HG03439 (cell line): Measurements from ENCODE around the gene TPO.

Experiments used
- ATAC-seq: cut with Tn5 transposase; IDR thresholded peaks from one replicate; pipeline ENCODE4 v1.9.1; 2021; ENCODE audit warnings: mild to moderate bottlenecking, moderate library complexity; ENCODE audit not compliant: unreplicated experiment

Gene TPO

DNA sequence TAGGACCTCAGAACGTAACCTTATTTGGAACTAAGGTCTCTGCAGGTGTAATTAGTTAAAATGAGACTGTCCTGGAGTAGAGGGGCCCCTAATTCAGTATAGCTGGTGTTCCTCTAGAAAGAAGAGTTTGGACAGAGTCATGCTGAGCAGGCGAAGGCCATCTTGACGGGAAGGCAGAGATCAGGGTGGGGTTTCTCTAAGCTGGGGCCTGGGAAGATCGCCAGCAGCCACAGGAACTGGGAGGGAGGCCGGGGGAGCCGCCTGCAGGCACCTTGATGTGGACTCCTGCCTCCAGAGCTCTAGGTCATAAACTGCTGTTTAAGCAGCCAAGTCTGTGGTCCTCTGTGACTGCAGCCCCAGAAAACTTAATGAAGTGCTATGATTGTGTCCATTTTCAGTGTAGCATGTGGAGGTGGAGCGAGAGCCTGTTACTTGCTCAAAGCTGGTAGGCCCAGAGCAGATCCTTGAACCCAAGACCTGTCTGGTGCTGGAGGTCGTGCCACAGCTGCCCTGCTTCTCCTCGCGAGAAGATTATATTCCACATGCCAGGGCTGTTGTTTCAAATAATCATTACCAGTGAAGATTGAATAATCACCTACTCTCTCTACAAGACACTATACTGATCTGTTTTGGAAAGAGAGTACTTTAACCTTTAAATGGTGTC lies 105.7 kb downstream of the TPO start:
- no peak for ATAC-seq

DNA sequence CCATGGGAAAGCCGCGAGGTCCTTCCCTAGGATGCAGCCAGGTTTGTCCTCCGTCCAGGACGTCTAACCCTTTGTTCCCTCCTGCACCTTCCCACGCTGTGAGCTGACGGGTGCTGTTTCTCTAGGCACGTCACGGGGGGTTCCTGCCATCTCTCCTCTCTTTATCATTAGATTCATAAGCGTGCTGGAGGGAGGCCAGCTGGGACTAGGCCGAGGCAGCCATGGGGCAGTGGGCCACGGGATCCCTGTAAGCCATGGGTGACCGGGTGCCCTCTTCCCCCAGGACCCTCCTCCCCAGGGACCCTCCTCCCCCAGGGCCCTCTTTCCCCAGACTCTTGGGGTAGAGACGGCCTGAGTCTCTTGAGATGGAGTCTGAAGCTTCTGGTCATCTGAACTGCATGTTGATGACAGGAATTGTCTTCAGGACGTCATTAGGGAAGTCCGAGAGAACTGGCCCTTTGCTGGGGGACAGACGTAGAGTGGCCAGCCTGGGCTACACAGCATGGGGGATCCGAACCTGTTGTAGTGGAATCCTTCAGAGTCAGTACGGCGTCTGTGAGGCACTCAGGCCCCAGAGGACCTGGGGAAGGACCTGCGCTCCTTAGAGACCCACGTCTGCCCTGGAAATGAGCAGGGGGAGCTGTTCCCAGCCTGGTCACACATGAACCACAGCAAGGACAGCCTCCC lies 108.1 kb downstream of the TPO start:
- no peak for ATAC-seq

DNA sequence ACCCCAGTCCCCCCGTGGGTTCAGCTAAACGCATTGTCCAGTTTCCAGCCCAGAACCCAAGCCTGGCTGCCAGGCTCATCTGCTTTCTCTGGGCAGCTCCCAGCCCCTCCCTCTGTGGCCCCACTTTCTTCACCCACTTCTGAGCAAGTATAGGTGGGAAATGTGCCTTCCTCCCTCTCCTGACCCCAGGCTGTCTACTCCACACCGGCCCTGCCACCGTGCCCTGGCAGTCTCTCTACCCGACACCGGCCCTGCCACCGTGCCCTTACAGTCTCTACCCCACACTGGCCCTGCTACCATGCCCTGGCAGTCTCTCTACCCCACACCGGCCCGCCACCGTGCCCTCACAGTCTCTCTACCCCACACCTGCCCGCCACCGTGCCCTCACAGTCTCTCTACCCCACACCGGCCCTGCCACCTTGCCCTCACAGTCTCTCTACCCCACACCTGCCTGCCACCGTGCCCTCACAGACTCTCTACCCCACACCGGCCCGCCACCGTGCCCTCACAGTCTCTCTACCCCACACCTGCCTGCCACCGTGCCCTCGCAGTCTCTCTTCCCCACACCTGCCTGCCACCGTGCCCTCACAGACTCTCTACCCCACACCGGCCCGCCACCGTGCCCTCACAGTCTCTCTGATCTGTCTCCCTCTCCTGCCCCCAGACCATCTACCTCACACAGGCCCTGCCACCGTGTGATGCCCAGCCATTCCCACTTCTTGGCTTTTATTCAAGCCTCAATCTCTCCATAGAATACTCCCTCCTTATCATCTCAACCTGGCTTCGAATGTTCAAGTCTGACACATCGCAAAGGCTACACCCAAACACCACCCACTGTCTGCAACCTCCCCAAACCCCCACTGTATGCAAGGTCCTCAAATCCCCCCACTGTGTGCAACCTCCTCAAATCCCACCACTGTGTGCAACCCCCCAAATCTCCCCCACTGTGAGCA lies 108.9 kb downstream of the TPO start:
- no peak for ATAC-seq

DNA sequence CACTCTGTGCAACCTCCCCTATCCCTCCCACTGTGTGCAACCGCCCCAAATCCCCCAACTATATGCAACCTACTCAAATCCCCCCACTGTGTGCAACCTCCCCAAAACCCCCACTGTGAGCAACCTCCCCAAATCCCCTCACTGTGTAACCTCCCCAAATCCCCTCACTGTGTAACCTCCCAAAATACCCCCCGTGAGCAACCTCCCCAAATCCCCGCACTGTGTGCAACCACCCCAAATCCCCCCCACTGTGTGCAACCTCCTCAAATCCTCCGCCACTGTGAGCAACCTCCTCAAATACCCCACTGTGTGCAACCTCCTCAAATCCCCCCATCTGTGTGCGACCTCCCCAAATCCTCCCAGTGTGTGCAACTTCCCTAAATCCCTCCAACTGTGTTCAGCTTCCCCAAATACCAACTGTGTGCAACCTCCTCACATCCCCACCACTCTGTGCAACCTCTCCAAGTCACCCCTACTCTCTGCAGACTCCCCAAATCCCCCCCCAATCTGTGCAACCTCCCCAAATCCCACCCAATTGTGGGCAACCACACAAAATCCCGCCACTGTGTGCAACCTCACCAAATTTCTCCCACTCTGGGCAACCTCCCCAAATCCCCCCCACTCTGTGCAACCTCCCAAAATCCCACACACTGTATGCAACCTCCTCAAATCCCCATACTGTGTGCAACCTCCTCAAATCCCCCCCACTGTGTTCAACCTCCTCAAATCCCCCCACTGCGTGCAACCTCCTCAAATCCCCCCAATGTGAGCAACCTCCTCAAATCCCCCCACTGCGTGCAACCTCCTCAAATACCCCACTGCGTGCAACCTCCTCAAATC lies 114.1 kb downstream of the TPO start:
- ATAC-seq: no peak

DNA sequence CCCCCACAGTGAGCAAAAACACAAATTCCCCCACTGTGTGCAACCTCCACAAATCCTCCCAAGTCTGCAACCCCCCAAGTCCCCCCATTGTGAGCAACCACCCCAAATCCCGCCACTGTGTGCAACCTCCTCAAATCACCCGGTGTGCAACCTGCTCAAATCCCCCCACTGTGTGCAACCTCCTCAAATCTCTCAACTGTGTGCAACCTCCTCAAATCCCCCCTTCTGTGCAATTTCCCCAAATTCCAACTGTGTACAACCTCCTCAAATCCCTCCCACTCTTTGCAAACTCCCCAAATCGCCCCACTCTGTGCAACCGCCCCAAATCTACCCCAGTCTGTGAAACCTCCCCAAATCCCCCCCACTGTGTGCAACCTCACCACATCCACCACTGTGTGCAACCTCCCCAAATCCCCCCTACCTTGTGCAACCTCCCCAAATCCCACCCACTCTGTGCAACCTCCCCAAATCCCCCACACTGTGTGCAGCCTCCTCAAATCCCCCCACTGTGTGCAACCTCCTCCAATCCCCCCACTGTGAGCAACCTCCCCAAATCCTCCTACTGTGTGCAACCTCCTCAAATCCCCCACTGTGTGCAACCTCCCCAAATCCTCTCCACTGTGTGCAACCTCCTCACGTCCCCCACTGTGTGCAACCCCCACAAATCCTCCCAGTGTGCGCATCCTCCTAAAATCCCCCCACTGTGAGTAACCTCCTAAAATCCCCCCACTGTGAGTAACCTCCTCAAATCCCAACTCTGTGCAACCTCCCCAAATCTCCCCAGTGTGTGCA lies 115.2 kb downstream of the TPO start:
- ATAC-seq: no peak

DNA sequence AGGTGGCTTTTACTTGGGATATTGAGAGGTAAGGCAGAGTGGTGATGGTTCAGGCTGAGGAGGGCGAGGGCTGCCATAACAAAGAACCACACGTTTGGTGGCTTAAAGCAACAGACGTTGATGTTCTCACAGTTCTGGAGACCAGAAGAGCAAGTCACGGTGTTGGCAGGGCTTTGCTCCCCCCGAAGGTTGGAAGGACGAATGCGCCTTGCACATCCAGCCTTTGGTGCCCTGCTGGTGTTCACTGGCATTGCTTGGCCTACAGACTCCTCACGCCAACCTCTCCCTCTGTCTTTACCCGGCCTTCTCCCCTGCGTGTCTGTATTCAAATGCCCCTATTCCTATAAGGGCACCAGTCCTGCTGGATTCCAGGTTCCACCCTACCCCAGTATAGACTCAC lies 125.4 kb downstream of the TPO start:
- no peak for ATAC-seq

DNA sequence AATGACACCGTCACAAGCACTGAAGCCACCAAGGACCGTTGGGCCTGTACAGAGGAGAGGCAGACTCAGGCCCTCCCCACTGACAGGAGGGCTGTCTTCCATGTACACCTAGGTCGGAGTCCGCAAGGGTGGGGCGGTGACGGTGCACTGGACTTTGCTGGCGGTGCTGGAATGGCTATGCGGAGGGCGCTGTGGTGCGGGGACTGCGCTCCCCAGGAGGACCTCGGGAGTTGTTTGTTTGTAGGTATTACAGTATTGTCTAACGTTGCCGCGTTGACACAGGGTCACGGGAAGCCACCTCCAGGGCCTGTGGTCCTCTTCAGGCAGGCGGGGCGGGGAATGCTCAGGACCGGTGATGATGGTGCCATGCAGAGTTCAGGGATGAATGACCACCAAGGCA lies 126.2 kb downstream of the TPO start:
- no peak for ATAC-seq

DNA sequence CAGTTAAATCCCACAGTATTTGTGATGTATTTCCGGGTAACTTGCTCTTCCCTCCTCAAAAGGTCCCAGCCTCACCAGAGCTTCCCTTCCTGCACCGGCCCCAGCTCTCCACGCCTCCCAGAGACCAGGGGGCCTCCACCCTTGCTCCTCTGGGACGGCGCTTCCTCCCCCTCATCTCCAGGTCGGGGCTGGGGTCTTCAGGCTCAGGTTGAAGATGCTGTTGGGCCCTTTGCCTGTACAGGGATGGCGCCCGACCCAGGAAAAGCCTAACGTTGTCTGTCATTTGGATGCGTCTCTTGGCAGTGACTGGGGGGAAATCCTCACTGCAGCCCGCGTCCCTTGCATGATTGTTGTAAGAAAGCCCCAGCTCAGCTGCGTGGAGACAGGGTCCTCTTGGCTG lies 126.7 kb downstream of the TPO start:
- no peak for ATAC-seq

DNA sequence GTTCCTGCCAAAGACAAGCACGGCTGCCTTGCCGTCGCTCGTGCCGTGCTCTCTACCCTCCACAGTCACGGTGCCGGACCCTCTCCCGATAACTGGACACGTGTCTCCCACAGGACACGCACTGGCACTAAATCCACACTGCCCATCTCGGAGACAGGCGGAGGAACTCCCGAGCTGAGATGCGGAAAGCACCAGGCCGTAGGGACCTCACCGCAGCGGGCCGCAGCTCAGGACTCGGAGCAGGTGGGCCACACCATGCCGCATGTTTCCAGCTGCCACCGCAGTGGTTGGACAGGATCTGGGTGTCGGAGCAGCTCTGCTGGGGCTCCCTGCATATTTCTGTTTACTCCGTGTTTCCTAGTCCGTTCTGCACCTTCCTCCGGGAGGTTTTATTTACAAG lies 127.2 kb downstream of the TPO start:
- ATAC-seq: no peak

DNA sequence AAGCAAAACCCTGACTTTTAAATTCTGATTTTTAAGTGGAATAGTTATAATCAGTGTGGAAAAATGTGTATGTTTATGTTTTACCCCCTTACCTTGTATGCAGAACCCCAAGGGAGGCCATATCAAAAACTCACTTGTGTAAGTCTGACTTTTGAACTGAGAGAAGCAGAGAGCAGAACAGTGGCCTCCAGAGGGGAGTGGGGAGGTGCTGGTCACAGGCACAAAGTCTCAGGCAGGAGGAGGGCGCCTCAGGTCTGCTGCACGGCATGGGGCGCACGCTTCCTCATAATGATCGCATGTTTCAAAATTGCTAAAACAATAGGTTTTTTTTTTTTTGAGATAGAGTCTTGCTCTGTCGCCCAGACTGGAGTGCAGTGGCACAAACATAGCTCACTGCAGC lies 127.8 kb downstream of the TPO start:
- no peak for ATAC-seq

DNA sequence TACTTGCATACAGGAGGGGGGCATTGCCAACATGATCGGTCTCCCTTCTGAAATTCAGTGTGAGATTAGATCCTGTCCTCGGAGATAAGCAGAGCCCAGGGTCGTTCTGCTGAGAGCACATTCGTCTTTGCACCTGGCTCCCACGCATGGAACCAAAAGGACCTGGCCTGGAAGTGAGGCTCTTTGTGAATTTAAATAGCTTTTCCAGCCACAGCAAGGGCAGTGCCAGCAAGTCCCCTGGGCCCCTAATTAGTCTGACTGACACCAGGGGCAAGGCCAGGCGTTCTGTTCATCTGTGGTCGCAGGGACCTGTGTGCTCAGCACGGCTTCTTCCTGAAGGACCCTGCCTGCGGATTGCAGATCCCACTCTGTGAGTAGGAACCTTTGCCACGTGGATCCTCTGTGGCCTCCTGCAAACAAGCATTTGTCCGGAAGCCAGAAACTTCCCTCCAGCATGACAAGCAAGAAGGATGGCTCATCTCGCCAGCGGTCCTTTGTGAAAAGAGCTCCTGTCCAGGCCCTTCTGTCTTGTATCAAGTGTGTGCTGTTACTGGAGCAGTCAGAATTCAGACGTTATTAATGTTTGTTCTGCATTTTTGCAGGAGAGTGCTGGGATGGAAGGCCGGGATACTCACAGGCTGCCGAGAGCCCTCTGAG lies 128.7 kb downstream of the TPO start:
- no peak for ATAC-seq

DNA sequence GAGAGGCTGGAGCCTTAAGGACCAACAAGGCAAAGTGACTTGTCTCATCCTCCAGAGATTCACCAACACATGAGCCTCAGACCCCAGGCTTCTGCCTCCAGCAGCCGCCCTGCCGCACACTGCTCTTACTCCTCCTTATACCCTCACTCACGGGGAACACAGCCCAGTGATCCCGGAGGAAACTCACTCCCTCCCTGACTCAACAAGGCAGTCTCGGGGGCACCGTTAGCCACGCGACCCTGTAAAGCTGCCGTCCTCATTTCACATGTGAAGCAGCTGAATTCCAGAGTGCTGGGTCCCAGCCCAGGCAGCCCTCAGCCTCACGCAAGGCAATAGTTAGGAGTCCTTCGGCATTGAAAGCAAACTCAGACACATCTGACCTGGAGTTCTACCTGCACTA lies 129.7 kb downstream of the TPO start:
- no peak for ATAC-seq

DNA sequence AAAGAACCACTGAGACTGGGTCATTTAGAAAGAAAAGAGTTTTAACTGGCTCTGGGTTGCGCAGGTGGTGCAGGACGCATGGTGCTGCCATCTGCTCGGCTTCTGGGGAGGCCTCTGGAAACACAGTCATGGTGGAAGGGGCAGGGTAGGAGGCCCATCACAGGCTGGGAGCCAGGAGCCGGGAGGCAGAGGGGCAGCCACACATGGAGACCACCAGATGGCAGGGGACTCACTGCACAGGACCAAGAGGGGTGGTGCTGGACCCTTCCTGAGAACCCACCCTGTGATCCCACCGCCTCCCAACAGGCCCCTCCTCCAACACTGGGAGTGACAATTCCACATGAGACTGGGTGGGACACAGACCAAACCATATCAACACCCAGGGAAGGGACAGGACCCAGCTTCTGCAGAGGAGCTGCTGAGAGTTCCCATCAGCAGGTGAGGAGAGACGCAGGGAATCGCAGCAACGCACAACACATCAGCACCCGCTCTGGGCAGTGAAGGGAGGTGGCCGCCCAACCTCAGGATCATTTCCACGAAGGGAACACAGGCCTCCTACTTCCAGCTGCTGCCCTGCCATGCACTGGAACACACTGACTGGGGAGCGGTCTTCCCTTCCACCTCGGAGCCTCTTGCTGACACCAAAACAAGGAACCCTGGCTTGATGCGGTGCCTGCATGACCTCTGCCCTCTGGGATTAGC lies 130.7 kb downstream of the TPO start:
- ATAC-seq: no peak

DNA sequence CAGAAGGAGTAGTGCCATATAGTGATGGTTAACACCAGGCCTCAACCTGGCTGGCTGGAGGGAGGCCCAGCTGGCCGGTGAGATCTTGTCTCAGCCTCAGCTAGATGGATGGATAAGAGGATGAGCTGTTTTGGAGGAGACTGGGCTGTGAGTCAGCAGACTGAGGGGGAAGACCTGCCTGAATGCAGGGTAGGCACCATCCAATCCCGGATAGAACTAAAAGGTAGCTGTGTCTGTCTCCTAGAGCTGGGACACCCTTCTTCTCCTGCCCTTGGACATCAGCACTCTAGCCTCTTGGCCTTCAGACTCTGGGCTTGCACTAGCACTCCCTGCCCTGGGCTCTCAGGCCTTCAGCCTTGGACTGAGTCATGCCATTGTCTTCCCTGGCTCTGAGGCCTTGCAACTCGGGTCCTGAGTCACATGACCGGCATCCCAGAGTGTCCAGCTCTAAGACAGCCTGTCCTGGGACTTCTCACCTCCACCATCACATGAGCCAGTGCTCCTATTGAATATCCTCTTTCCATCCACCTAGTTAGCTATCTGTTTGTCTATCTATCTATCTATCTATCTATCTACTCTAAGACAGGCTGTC lies 131.3 kb downstream of the TPO start:
- ATAC-seq: no peak

DNA sequence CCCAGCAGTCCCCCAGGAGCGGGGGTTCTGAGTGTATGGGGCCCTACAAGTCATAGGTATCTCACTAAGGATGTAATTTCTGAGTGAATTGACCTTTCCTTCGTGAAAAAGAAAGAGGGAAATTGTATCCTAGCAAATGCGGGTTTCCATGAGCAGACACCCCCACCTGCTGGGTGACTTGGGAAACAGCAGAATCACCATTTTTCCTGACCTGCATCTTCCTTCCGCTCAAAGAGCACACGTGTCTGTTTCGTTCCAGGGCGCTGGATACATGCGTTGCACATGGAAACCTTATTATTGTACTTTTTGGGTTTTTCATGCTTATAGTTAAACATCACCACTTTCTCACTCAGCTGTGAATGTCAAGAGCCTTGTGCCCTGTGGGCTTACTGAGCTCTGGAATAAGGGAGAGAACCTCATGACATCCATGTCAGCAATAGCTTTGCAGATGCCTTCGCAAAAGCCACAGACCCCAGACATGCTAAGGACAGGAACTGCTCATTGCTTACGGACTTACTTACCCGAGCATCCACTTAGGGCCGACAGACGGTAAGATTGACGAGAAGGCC lies 132.8 kb downstream of the TPO start:
- no peak for ATAC-seq

DNA sequence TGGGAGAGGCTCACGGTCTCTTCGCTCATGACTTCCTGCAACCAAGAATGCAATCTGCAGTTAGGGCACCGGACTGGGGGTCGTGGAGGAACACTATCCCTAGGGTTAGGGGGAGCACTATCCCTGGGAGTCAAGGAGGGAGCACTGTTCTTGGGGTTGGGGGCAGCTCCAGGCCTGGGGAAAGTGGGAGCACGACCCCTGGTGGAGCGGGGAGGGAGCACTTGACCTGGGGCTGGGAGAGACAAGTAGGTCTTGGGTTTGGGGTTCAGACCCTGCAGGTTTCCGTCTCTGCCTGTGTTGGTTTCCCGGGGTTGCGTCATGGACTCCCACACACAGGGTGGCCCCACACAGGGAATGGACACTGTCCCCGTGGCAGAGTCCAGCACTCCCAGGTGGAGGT lies 133.6 kb downstream of the TPO start:
- ATAC-seq: no peak

DNA sequence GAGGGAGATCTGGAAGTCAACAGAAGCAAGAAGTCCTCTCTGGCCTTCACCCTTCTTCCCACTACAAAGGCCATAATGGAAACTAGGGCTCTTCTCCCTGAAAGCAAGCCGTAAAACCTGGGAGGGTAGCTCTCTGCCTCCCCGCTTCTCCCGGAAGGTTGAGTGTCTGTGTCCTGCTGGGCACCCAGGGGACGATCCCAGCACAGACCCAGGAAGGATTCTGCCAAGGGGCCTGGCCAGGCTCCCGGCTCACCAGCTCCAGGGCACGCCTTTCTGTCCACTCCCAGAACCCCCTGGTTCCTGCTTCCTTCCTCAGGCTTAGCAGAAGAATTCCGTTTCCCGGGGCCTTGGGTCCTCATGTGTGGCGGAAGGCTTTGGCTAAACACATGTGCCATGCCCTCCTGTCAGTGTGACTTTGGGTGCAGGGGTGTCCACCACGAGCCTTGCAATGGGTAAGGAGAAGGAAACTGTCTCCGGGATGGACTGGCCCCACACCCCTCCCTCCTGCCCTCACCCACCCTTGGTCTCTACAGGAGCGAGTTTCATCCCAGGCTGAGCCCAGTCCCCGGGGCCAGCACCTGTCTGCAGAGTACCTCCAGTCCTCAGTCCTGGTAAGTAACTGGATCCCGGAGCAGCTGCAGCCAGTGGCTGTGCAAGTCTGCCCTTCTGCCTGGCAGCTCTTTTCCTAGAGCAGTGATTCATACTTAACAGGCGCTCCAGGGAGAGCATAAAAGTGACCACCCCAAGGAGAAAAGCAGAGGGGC lies 135.8 kb downstream of the TPO start:
- no peak for ATAC-seq

DNA sequence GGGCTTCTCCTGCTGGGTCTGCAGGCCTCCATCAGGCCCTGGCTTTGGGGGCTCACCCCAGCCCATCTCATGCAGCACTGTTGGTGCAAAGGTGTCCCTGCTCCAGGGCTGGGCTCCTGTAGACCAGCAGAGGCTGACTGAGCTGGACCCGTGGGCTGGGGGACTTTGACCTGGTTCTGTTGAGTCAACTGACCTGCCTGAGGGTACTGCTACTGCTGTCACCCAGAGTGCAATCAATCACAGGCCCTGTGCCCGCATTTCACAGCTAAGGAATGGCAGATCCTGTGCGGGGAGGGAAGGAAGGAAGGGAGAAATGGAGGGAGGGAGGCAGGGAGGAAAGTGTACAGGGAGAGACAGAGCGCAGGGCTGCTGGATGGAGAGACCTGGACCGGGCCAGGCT lies 136.8 kb downstream of the TPO start:
- no peak for ATAC-seq
